Measurements from ENCODE around the gene ATXN1. TPM values are rescaled to one million over a fixed set of nuclear protein-coding genes. Genes with fewer than 3 reads are reported as not detected.

ATXN1 gene
- polyA plus RNA-seq, 1 donor: 14.7 TPM

DNA sequence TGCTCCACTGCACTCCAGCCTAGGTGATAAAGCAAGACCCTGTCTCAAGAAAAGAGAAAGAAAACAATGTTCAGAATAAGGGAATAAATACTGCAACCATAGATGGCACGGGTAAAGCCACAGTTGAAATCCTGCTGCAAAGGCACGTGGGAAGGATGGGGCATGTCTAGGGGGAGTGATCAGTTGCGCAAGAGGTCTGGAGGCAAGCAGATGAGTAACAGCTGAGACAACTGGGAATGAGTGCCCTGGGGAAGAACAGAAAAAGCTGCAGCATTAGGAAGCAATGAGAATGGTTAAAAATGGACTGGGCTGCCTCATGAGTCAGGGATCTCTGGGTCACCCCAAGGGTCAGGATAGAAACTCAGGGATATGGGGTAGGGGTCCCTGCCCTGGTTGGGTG is 426.6 kb downstream of the ATXN1 start:
- no peak for DNase-seq (ENCODE audit: low read depth)

GRCh38 chr6:16333580-16333979 is 427.7 kb downstream of the ATXN1 start:
- no peak for DNase-seq (ENCODE audit: low read depth)

- no peak for DNase-seq (ENCODE audit: low read depth)
These were observed 429.1 kb downstream of the ATXN1 start for GRCh38 chr6:16332175-16332542.

DNA sequence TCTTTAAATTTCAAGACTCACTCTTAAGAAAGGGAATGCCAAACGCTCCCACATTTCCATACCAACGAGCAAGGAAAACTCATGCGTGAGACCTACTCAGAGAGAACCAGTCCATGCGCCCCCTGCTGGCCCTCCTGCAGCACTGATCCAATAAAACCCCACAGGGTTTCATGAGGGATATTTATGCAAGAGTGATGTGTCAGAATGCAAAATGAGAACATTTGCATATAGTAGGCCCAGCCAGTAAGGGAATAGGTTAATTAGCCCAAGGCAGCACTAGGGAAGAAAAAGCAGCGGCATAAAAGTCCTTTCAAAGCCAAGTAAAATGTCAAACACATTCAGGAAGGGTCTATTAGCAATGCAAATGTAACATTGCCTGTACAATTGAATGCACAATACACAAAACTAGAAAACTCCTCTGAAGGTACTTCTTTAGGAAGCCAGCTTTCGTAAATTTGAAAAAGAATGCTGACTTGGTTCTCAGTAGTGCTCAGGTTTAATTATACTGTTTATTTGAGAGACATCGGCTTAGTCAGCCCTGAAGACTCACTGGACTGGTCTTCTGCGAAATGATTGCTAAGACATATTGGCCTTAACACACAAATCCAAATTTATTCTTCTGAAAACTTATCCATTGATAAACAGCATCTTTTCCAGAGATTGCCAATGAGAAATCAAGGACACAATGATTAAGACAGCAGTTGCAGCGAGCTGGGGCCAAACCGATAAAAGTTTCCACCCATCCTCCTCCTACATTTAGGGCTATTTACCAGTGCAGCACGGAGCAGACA is 429.7 kb downstream of the ATXN1 start:
- no peak for DNase-seq (ENCODE audit: low read depth)

GRCh38 chr6:16329233-16329632 is 432.0 kb downstream of the ATXN1 start:
- DNase-seq (ENCODE audit: low read depth): no peak

DNA sequence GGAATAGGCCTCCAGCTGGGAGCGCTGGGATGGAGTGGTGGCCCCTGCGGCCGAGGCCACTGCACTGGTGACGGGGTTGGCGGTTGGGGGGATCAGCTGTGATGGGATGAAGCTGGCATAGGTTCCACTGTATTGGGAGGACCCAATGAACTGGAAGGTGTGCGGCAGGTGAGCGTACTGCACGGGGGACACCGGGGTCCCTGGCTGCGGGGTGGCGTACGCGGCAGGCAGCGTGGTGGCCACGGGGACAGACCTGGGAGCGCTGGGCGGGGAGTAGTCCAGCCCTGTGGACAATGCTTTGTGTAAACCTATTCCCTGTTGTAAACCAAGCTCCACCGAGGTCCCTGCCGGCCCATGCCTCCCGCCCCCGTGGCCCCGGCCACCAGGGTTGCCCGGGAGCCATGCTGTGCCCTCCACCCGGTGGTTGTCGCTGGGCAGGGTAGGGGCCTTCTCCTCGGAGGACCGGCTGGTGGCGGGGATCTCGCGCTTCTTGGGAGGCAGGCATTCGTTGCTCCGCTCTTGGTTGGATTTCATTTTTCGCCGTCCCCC is 433.4 kb downstream of the ATXN1 start:
- DNase-seq (ENCODE audit: low read depth): no peak

GRCh38 chr6:16326971-16327776 is 434.1 kb downstream of the ATXN1 start:
- no peak for DNase-seq (ENCODE audit: low read depth)

DNA sequence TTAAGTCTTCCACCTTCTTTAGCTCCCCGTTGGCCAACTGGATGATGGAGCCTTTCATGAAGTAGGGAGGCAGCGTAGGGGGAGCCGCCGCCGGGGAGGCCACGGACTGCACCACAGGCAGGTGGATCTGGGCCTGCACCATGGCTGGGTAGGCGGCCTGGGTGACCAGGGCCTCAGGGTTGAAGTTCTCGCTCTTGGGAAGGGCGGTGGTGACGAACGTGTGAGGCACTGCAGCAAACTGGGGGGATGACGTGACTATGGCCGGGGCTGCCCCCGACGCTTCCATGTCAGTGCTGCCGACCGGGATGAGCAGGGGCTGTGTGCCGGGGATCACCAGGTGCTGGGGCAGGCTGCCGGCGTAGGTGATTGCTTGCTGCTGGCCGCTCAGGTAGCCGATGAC is 434.7 kb downstream of the ATXN1 start:
- no peak for DNase-seq (ENCODE audit: low read depth)

- no peak for DNase-seq (ENCODE audit: low read depth)
These were observed 436.5 kb downstream of the ATXN1 start for GRCh38 chr6:16324606-16325225.

DNA sequence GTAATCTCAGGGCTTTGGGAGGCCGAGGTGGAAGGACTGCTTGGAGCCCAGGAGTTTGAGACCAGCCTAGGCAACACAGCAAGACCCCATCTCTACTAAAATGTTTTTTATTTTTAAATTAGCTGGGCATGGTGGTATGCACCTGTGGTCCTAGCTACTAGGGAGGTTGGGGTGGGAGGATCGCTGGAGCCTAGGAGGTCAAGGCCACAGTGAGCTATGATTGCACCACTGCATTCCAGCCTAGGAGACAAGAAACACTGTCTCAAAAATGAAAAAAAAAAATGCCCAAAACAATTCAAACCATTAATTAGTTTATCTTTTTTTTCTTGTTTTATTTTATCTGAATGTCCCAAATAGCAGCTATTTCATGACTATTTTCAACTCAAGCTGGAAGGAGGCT is 437.1 kb downstream of the ATXN1 start:
- no peak for DNase-seq (ENCODE audit: low read depth)

DNA sequence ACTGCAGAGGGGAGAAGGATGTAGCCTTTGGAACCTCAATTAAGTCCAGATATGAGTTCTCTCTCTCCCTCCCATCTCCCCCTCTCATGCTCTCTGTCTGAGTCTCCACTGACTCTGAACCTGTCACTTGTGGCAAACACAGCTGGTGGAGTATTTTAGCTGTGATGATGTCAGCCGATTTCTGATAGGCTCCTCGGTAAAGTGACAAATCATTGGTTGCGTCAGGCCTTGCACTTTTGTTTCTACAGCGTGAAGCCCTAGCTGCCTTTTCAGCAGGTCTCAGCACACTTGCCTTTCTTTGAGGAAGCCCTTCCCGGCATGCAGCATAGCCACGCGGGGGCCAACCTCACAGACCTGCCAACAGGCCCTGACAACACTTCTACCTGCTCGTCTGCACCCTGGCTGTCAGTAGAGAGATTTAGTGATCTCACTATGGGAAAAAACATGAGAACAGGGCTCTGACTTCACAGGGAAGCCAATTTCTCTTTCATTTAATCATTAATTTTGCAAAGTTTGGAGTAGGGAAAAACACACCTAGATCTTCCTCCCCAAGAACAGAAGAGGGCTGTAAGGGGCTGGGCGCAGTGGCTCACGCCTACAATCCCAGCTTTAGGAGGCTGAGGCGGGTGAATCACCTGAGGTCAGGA is 438.5 kb downstream of the ATXN1 start:
- DNase-seq (ENCODE audit: low read depth): no peak

DNA sequence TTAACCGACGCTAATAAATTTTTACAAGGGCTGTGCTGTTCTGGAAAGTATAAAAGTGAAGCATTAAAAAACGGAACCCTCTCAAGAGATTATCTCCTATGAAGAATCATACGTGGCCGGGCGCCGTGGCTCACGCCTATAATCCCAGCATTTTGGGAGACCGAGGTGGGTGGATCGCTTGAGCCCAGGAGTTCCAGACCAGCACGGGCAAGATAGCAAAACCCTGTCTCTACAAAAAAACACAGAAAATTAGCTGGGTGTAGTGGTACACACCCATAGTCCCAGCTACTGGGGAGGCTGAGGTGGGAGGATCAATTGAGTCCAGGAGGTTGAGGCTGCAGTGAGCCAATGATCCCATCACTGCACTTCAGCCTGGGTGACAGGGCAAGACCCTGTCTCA is 439.4 kb downstream of the ATXN1 start:
- no peak for DNase-seq (ENCODE audit: low read depth)

DNA sequence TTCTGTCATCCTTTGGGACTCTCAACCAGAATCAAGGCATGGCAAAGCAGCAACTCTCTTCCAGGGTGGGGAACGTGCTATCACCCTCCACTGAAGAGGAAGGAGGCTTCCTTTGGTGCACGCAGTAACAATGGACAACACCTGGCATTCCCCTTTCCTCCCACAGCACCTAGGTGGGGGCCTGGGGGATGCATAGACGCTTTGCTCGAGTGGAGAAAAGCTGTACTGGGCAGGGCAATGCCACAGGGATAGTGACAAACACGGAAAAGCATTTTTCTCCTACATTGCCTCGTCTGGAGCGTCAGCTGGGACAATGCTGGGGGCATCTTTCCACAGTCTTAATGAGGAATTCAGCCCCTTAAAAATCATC is 439.9 kb downstream of the ATXN1 start:
- no peak for DNase-seq (ENCODE audit: low read depth)

DNA sequence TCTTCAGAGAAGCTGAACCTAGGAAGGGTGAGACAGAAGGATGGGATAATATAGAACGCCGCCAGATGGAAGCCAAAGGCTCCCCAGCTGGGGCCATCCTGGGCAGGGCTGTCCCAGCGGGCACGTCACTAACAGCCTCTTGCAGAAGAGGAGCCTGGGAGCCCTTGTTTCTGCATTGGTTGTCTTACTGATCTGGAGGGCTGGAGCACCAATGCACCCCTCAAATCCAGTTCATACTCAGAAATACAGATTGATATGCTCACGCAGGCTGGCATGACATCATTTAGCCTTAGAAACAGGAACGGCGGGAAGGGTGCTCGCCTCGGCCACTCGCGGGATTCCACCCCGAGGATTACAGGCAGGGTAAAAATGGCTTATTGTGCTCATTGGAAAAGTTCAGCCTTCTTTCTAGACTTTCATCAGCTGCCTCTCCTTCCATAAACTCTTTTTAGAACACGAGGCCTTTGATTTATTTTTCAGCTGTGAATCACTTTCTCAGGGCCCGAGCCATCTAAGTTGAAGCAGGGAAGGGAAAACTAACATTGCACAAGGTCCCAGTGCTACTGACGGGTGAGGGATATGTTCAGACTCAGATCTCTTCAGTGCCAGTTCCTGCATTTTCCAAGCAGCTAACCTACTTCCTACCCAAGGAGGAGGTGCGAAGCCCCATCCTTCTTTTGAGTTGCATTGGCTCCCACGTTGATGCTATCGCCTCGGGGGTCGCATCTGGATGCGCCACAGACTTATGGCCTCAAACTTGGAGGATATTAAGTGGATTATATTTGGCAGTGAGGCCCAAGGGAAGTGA is 440.5 kb downstream of the ATXN1 start:
- no peak for DNase-seq (ENCODE audit: low read depth)

DNA sequence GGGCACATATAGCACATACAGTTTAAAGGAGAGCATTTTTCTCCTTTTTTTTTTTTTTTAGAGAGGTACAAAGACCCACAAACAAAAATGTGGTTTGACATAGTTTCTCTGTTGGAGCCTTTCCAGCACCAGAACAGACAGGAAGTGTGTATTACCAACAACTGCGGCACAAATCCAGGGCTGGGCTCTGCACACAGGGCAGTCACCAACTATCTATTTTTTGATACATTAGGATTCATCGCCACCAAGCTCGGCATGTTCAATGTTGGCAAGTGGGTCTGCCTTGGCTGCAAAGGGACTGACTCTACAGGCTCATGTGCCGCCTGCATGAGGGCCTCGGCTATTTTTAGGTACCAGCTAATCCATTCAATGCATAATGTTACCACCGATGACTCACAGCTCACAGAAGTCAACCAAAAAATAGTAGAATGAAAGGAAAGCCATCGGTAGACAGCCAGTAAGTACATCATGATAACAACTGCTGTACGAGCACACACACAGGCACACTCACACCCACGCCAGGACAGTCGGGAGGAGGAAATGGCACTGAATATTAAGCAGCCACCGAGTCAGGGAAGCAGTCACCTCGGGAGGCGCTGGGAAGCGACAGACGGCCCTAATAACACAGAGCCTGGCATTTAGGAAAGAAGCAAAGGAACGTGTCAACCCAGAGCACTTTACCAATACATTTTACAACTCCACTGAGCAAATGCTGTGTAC is 441.3 kb downstream of the ATXN1 start:
- no peak for DNase-seq (ENCODE audit: low read depth)

- DNase-seq (ENCODE audit: low read depth): no peak
These were observed 442.1 kb downstream of the ATXN1 start for GRCh38 chr6:16318953-16319720.

- DNase-seq (ENCODE audit: low read depth): no peak
These were observed 442.7 kb downstream of the ATXN1 start for GRCh38 chr6:16318538-16318937.

GRCh38 chr6:16316741-16317251 is 444.5 kb downstream of the ATXN1 start:
- no peak for DNase-seq (ENCODE audit: low read depth)

- DNase-seq (ENCODE audit: low read depth): no peak
These were observed 447.0 kb downstream of the ATXN1 start for GRCh38 chr6:16314296-16314695.
